MM.1S (cell line): ENCODE results near the gene VEGFB.

Experiments used
- CTCF ChIP-seq: fragments of 300-600 bp; sonication (generic); IDR thresholded peaks from 2 replicates; pipeline ENCODE4 v1.5.1; 2016; ENCODE audit warnings: antibody characterized with exemption, low read length, mixed read lengths
- EZH2 ChIP-seq: fragments of 300-600 bp; sonication (generic); optimal IDR thresholded peaks from 2 replicates; pipeline ENCODE3; 2017; ENCODE audit warnings: low read depth, mild to moderate bottlenecking, antibody characterized with exemption, low read length, mixed read lengths

- no peak for TF ChIP-seq CTCF
- TF ChIP-seq EZH2: no peak
Observed at GRCh38 chr11:64211181-64211872, 23.1 kb upstream of the VEGFB start.
